ENCODE data around the gene STK32A. TPM values are rescaled to one million over a fixed set of nuclear protein-coding genes. Genes with fewer than 3 reads are reported as not detected.

Gene STK32A
- total RNA-seq, 1 donor from 2014 or later: 0.63 TPM

- no peak for DNase-seq (ENCODE audit: low read depth)
- H3K4me3 ChIP-seq (ENCODE audit: low read depth, low read length): no peak overlapping the region
- TF ChIP-seq CTCF (conservative IDR thresholded peaks at IDR 0.05; ENCODE audit: low read depth, low read length): no peak
Observed at GRCh38 chr5:147200004-147200403, 34.8 kb upstream of the STK32A start.

GRCh38 chr5:147203213-147203612 lies 31.6 kb upstream of the STK32A start:
- DNase-seq (ENCODE audit: low read depth): no peak
- TF ChIP-seq CTCF (conservative IDR thresholded peaks at IDR 0.05; ENCODE audit: low read depth, low read length): no peak
- H3K4me3 ChIP-seq (ENCODE audit: low read depth, low read length): no peak overlapping the region

GRCh38 chr5:147204576-147204975 lies 30.2 kb upstream of the STK32A start:
- no peak for TF ChIP-seq CTCF (conservative IDR thresholded peaks at IDR 0.05; ENCODE audit: low read depth, low read length)
- DNase-seq (ENCODE audit: low read depth): no peak
- H3K4me3 ChIP-seq (ENCODE audit: low read depth, low read length): no peak overlapping the region

- no peak for DNase-seq (ENCODE audit: low read depth)
- no peak for TF ChIP-seq CTCF (conservative IDR thresholded peaks at IDR 0.05; ENCODE audit: low read depth, low read length)
Observed at GRCh38 chr5:147208134-147208533, 26.7 kb upstream of the STK32A start.

GRCh38 chr5:147216552-147217154 lies 18.2 kb upstream of the STK32A start:
- TF ChIP-seq CTCF (conservative IDR thresholded peaks at IDR 0.05; ENCODE audit: low read depth, low read length): no peak
- DNase-seq (ENCODE audit: low read depth): no peak
- no peak overlapping the region for H3K4me3 ChIP-seq (ENCODE audit: low read depth, low read length)

More at GRCh38 chr5:147208134-147208533, 26.7 kb upstream of the STK32A start:
- H3K4me3 ChIP-seq (ENCODE audit: low read depth, low read length): no peak overlapping the region

GRCh38 chr5:147223343-147223742 lies 11.5 kb upstream of the STK32A start:
- DNase-seq (ENCODE audit: low read depth): no peak
- no peak overlapping the region for H3K4me3 ChIP-seq (ENCODE audit: low read depth, low read length)
- TF ChIP-seq CTCF (conservative IDR thresholded peaks at IDR 0.05; ENCODE audit: low read depth, low read length): no peak

Data from epithelial cell of proximal tubule (primary cell).